CD14-positive monocyte (primary cell): Measurements from ENCODE around the gene MC4R. TPM values are rescaled to one million over a fixed set of nuclear protein-coding genes. Genes with fewer than 3 reads are reported as not detected.

Source experiments
- DNase-seq, 3 donors: peaks; one replicate each; pipeline ENCODE4 v3.0.0-alpha.2; 2011 to 2022
- H2AFZ ChIP-seq: 2 replicates; pipeline ENCODE4 v1.6.0; 2012; ENCODE audit warnings: mild to moderate bottlenecking, low read depth, low read length, inconsistent platforms; ENCODE audit not compliant: insufficient read depth, poor library complexity, severe bottlenecking
- H3K27ac ChIP-seq, 2 donors: 1 replicate in 1 of 2; 2 replicates in 1 of 2; pipeline ENCODE4 v1.5.1; 2012 to 2013; ENCODE audit warnings: low read length in 2 of 2, control low read depth in 1 of 2, inconsistent platforms in 1 of 2, low read depth in 1 of 2, mild to moderate bottlenecking in 1 of 2
- H3K27me3 ChIP-seq, 2 donors: one replicate each; pipeline versions ENCODE4 v1.6.0 to v1.6.1; 2011 to 2013; ENCODE audit warnings: low read length in 2 of 2; ENCODE audit not compliant: control insufficient read depth in 2 of 2, insufficient read depth in 2 of 2
- H3K36me3 ChIP-seq, 2 donors: replicated peaks in 1 of 2; 1 replicate in 1 of 2; 2 replicates in 1 of 2; pipeline versions ENCODE4 v1.5.1 to v1.6.1; 2012 to 2013; ENCODE audit warnings: low read length in 2 of 2, control low read depth in 1 of 2, inconsistent platforms in 1 of 2, mild to moderate bottlenecking in 1 of 2; ENCODE audit not compliant: insufficient read depth in 2 of 2, control insufficient read depth in 1 of 2
- H3K4me1 ChIP-seq, 2 donors: 1 replicate in 1 of 2; 2 replicates in 1 of 2; pipeline versions ENCODE4 v1.5.1 to v1.6.1; 2012 to 2013; ENCODE audit warnings: low read length in 2 of 2, control low read depth in 1 of 2, inconsistent platforms in 1 of 2, mild to moderate bottlenecking in 1 of 2, moderate library complexity in 1 of 2; ENCODE audit not compliant: insufficient read depth in 2 of 2, control insufficient read depth in 1 of 2
- H3K4me2 ChIP-seq: replicated peaks from 2 replicates; pipeline ENCODE3; 2012; ENCODE audit warnings: low read length, moderate library complexity, mild to moderate bottlenecking; ENCODE audit not compliant: poor library complexity, severe bottlenecking; ENCODE audit errors: extremely low read depth
- H3K4me3 ChIP-seq, 3 experiments: fragments of 200-600 bp in 1 of 3; sonication (generic) in 1 of 3; replicated peaks in 1 of 3; 1 replicate in 2 of 3; 2 replicates in 1 of 3; pipeline ENCODE4 v1.5.1; 2011 to 2013; ENCODE audit warnings: low read length in 3 of 3, mild to moderate bottlenecking in 3 of 3, control low read depth in 2 of 3, low read depth in 2 of 3, inconsistent platforms in 1 of 3, moderate library complexity in 1 of 3
- H3K79me2 ChIP-seq: 2 replicates; pipeline ENCODE4 v1.6.0; 2012; ENCODE audit warnings: mild to moderate bottlenecking, control low read depth, inconsistent platforms, low read length, moderate library complexity; ENCODE audit not compliant: insufficient read depth
- H3K9ac ChIP-seq: 2 replicates; pipeline ENCODE4 v1.6.0; 2017; ENCODE audit warnings: low read length, mild to moderate bottlenecking; ENCODE audit not compliant: insufficient read depth, poor library complexity, severe bottlenecking
- H3K9me3 ChIP-seq, 2 donors: replicated peaks in 1 of 2; 1 replicate in 1 of 2; 2 replicates in 1 of 2; pipeline versions ENCODE4 v1.5.1 to v1.6.1; 2012 to 2013; ENCODE audit warnings: low read length in 2 of 2, control low read depth in 1 of 2; ENCODE audit not compliant: control insufficient read depth in 1 of 2, insufficient read depth in 1 of 2
- H4K20me1 ChIP-seq: 2 replicates; pipeline ENCODE4 v1.6.0; 2012; ENCODE audit warnings: mild to moderate bottlenecking, low read length, control low read depth, moderate library complexity; ENCODE audit not compliant: insufficient read depth
- H3K27ac Mint-ChIP-seq, 7 donors: one replicate each; pipeline ENCODE4 v1.8.0; 2020; ENCODE audit warnings: mild to moderate bottlenecking in 7 of 7, mixed read lengths in 7 of 7, moderate library complexity in 6 of 7, inconsistent platforms in 2 of 7
- H3K27me3 Mint-ChIP-seq, 3 donors: one replicate each; pipeline ENCODE4 v1.8.0; 2021 to 2022; ENCODE audit warnings: low read depth in 3 of 3, mild to moderate bottlenecking in 3 of 3, mixed read lengths in 3 of 3, moderate library complexity in 3 of 3, inconsistent platforms in 1 of 3
- H3K36me3 Mint-ChIP-seq, 2 donors: one replicate each; pipeline ENCODE4 v1.8.0; 2020; ENCODE audit warnings: mixed read lengths in 2 of 2, inconsistent platforms in 1 of 2, mild to moderate bottlenecking in 1 of 2
- H3K4me1 Mint-ChIP-seq: one replicate; pipeline ENCODE4 v1.8.0; 2020; ENCODE audit warnings: mild to moderate bottlenecking, mixed read lengths
- H3K4me3 Mint-ChIP-seq, 2 donors: one replicate each; pipeline ENCODE4 v1.8.0; 2020; ENCODE audit warnings: mild to moderate bottlenecking in 2 of 2, mixed read lengths in 2 of 2, moderate library complexity in 1 of 2
- H3K9me3 Mint-ChIP-seq, 7 donors: one replicate each; pipeline ENCODE4 v1.8.0; 2020 to 2022; ENCODE audit warnings: mixed read lengths in 7 of 7, mild to moderate bottlenecking in 6 of 7, moderate library complexity in 6 of 7, inconsistent platforms in 2 of 7
- CTCF ChIP-seq: fragments of 200-600 bp; IDR thresholded peaks from one replicate; pipeline ENCODE4 v1.8.0; 2022; ENCODE audit warnings: antibody characterized with exemption, mild to moderate bottlenecking
- WGBS: methylation state at CpG from one replicate; pipeline ENCODE4 v1.1.5; 2013; ENCODE audit warnings: missing lambda C conversion rate; ENCODE audit not compliant: insufficient coverage; 5-methylcytosine and 5-hydroxymethylcytosine counted together
- intact Hi-C, 2 donors: fragments of 100-400 bp; cut with micrococcal nuclease; formaldehyde crosslinking; loops; one replicate each; pipeline versions ENCODE4 v1.15.0 to v1.15.1; 2023
- polyA plus RNA-seq, 3 donors: library from polyadenylated mRNA; depleted of rRNA in 1 of 3; unstranded in 2 of 3; stranded (reverse) in 1 of 3; fragments of 300-500 nt in 2 of 3; fragments of >200 nt in 1 of 3; fragmentation: Illumina TruSeq in 2 of 3; gene quantifications; 1 replicate in 2 of 3; 2 replicates in 1 of 3; pipeline ENCODE4 v1.2.3, GENCODE V29; 2012 to 2021

Gene MC4R
- polyA plus RNA-seq, 3 donors, result not detected

GRCh38 chr18:60389314-60389713 is 16.7 kb upstream of the MC4R start:
- Mint-ChIP-seq H3K9me3 (no peaks in the 10 kb centered on the region), H3K27me3 (peaks cover 0 to 1% (median 0%) of the 10 kb centered on the region in 3 donors), H3K36me3 (no peaks in the 10 kb centered on the region), H3K27ac (no peak overlapping the region), H3K4me1 (no peaks in the 10 kb centered on the region), H3K4me3 (no peak overlapping the region)
- Histone ChIP-seq H3K9ac (no peak overlapping the region), H3K4me3 (no peak overlapping the region), H3K36me3 (no peaks in the 10 kb centered on the region), H3K27ac (no peak overlapping the region), H3K79me2 (no peaks in the 10 kb centered on the region), H3K27me3 (no peaks in the 10 kb centered on the region), H4K20me1 (no peaks in the 10 kb centered on the region), H3K9me3 (no peaks in the 10 kb centered on the region), H3K4me2 (no peak overlapping the region), H2AFZ (no peak overlapping the region), H3K4me1 (no peaks in the 10 kb centered on the region)
- intact Hi-C loops, result no loop called here
- no CpG with 5 or more reads among the region's 1 CpG for WGBS
- no peak for DNase-seq
- no peak for TF ChIP-seq CTCF

- peaks cover 0 to 3% (median 0%) of the 10 kb centered on the region in 7 donors for H3K9me3 Mint-ChIP-seq
- no peaks in the 10 kb centered on the region for H3K4me1 Mint-ChIP-seq
- no peak overlapping the region for H3K4me3 Mint-ChIP-seq
- no peaks in the 10 kb centered on the region for H4K20me1 ChIP-seq
- no peak overlapping the region for H3K4me2 ChIP-seq
- no peak overlapping the region for H3K27ac ChIP-seq
- DNase-seq, result no peak
- H3K9ac ChIP-seq, result no peak overlapping the region
- intact Hi-C loops, result no loop called here
- no peak overlapping the region for H2AFZ ChIP-seq
- no peaks in the 10 kb centered on the region for H3K9me3 ChIP-seq
- H3K27me3 Mint-ChIP-seq, result no peaks in the 10 kb centered on the region
- no peaks in the 10 kb centered on the region for H3K27me3 ChIP-seq
- WGBS, result 96% methylated on average over 5 of the region's 5 CpGs
- no peak for TF ChIP-seq CTCF
- H3K4me1 ChIP-seq, result no peaks in the 10 kb centered on the region
- no peak overlapping the region for H3K4me3 ChIP-seq
- no peaks in the 10 kb centered on the region for H3K36me3 Mint-ChIP-seq
- H3K79me2 ChIP-seq, result no peaks in the 10 kb centered on the region
- H3K27ac Mint-ChIP-seq, result no peak overlapping the region
- no peaks in the 10 kb centered on the region for H3K36me3 ChIP-seq
These were observed 13.1 kb upstream of the MC4R start for GRCh38 chr18:60385693-60386092.
